OCI-LY7 (cell line): ENCODE data around the gene DNAJC25. TPM values are rescaled to one million over a fixed set of nuclear protein-coding genes. Genes with fewer than 3 reads are reported as not detected.

ENCODE experiments used
- BruUV-seq: library from RNA; stranded (reverse); fragments of 400-500 nt; replicated peaks from 2 replicates; lab custom pipeline; 2021; lab: Mats Ljungman, UMichigan
- CTCF ChIA-PET: fragments of 300-600 bp; sonication (Branson Sonifier 250); formaldehyde crosslinking; loops from one replicate; lab custom pipeline; 2022; ENCODE audit warnings: antibody characterized with exemption; ENCODE audit not compliant: unreplicated experiment; lab: Charles Lee
- POLR2A ChIA-PET: fragments of 300-600 bp; sonication (Branson Sonifier 250); formaldehyde crosslinking; loops from one replicate; lab custom pipeline; 2022; ENCODE audit warnings: antibody characterized with exemption; lab: Charles Lee
- DNase-seq: peaks from one replicate; pipeline ENCODE4 v3.0.0-alpha.2; 2015; ENCODE audit warnings: low spot score
- H2AFZ ChIP-seq: fragments of 200-600 bp; sonication (generic), shearing (Covaris generic); 2 replicates; pipeline ENCODE4 v1.6.1; 2014; ENCODE audit warnings: mild to moderate bottlenecking, antibody characterized with exemption, low read length, moderate library complexity
- H3K27ac ChIP-seq: fragments of 200-600 bp; sonication (generic); 2 replicates; pipeline ENCODE4 v1.5.1; 2014; ENCODE audit warnings: mixed run types, low read depth, mild to moderate bottlenecking, moderate library complexity, low read length, inconsistent platforms; ENCODE audit not compliant: poor library complexity, severe bottlenecking
- H3K36me3 ChIP-seq: fragments of 200-600 bp; sonication (generic); 2 replicates; pipeline ENCODE4 v1.6.1; 2014; ENCODE audit warnings: mild to moderate bottlenecking, antibody characterized with exemption, low read length, moderate library complexity, mixed read lengths; ENCODE audit not compliant: insufficient read depth
- H3K4me1 ChIP-seq: fragments of 200-600 bp; sonication (generic); 2 replicates; pipeline ENCODE4 v1.5.1; 2014; ENCODE audit warnings: mild to moderate bottlenecking, low read length; ENCODE audit not compliant: insufficient read depth, poor library complexity, severe bottlenecking
- H3K4me2 ChIP-seq: fragments of 200-600 bp; sonication (generic); 2 replicates; pipeline ENCODE4 v1.6.1; 2014; ENCODE audit warnings: mild to moderate bottlenecking, low read length
- H3K4me3 ChIP-seq: fragments of 200-600 bp; sonication (generic); 2 replicates; pipeline ENCODE4 v1.5.1; 2014; ENCODE audit warnings: mild to moderate bottlenecking, low read depth, low read length; ENCODE audit not compliant: poor library complexity, severe bottlenecking
- H3K79me2 ChIP-seq: fragments of 200-600 bp; sonication (generic); 2 replicates; pipeline ENCODE4 v1.6.1; 2016; ENCODE audit warnings: low read depth, mild to moderate bottlenecking, low read length, moderate library complexity, mixed read lengths; ENCODE audit not compliant: insufficient read depth
- H3K9me2 ChIP-seq: fragments of 200-600 bp; sonication (generic); 2 replicates; pipeline ENCODE4 v1.6.1; 2016; ENCODE audit warnings: mild to moderate bottlenecking, low read length, mixed read lengths; ENCODE audit not compliant: insufficient read depth
- H3K9me3 ChIP-seq: fragments of 200-600 bp; sonication (generic); 2 replicates; pipeline ENCODE4 v1.6.1; 2014; ENCODE audit warnings: mild to moderate bottlenecking, mixed run types, low read length, mixed read lengths
- H4K20me1 ChIP-seq: fragments of 200-600 bp; sonication (generic); 2 replicates; pipeline ENCODE4 v1.6.1; 2014; ENCODE audit warnings: mild to moderate bottlenecking, antibody characterized with exemption, low read length, moderate library complexity, mixed read lengths; ENCODE audit not compliant: insufficient read depth
- EZH2phosphoT487 ChIP-seq: fragments of 200-600 bp; sonication (generic); IDR thresholded peaks from 2 replicates; pipeline ENCODE4 v1.6.1; 2018; ENCODE audit warnings: low read depth, borderline replicate concordance, mild to moderate bottlenecking, mixed run types, antibody characterized with exemption, low read length, moderate library complexity, mixed read lengths
- intact Hi-C: fragments of 100-400 bp; cut with micrococcal nuclease; formaldehyde crosslinking; loops from one replicate; pipeline ENCODE4 v1.10.0; 2022; ENCODE audit not compliant: unreplicated experiment
- total RNA-seq, 2 experiments: library from RNA; depleted of rRNA in 1 of 2; stranded (reverse); fragments of >200 nt in 1 of 2; shearing (Covaris generic) in 1 of 2; gene quantifications; 2 replicates each; pipeline ENCODE4 v1.2.3, GENCODE V29; 2014 to 2022
- TF ChIP-seq, protein P1 (sequence below): fragments of 200-600 bp; sonication (generic); conservative IDR thresholded peaks from 2 replicates; pipeline ENCODE4 v1.5.1; 2014; ENCODE audit warnings: mild to moderate bottlenecking, antibody characterized with exemption, low read length, moderate library complexity, mixed read lengths

DNAJC25 gene
- total RNA-seq, 2 experiments from 2014 or later: 5.8 to 7.0 TPM

DNA sequence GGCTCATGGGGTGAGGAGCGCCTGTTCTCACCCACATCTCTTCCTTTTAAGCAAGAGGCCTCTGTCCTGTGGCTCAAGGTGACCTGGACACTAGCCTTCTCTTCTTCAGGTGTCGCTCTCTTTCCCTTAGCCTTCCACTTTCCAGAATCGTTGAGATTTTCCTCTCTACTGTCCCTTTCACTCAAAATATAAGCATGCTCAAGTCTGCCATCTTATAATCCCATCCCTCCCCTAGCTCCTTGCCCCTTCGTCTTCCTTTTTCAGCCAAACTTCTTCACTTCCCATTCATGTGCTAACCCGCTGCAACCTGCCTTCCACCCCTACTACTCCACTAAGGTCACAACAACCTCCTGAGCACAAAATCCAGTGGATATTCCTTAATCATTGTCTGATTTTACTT is 44.8 kb upstream of the DNAJC25 start:
- H4K20me1 ChIP-seq: no peaks in the 10 kb centered on the region
- DNase-seq: no peak
- no peak overlapping the region for H3K27ac ChIP-seq
- no peaks in the 10 kb centered on the region for H3K9me2 ChIP-seq
- ChIA-PET CTCF (no interaction called here), POLR2A (interaction anchor here (0.7 kb wide), 1 partner anchor 527 kb away, joined by 4 read pairs; no protein-coding TSS in a partner anchor)
- H2AFZ ChIP-seq: no peak overlapping the region
- BruUV-seq: no TSS peak
- no peak overlapping the region for H3K4me2 ChIP-seq
- no peaks in the 10 kb centered on the region for H3K79me2 ChIP-seq
- intact Hi-C loops: no loop called here
- TF ChIP-seq EZH2phosphoT487: no peak
- TF ChIP-seq, protein P1, sequence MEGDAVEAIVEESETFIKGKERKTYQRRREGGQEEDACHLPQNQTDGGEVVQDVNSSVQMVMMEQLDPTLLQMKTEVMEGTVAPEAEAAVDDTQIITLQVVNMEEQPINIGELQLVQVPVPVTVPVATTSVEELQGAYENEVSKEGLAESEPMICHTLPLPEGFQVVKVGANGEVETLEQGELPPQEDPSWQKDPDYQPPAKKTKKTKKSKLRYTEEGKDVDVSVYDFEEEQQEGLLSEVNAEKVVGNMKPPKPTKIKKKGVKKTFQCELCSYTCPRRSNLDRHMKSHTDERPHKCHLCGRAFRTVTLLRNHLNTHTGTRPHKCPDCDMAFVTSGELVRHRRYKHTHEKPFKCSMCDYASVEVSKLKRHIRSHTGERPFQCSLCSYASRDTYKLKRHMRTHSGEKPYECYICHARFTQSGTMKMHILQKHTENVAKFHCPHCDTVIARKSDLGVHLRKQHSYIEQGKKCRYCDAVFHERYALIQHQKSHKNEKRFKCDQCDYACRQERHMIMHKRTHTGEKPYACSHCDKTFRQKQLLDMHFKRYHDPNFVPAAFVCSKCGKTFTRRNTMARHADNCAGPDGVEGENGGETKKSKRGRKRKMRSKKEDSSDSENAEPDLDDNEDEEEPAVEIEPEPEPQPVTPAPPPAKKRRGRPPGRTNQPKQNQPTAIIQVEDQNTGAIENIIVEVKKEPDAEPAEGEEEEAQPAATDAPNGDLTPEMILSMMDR: no peak
- H3K9me3 ChIP-seq: no peaks in the 10 kb centered on the region
- H3K4me1 ChIP-seq: no peaks in the 10 kb centered on the region
- no peaks in the 10 kb centered on the region for H3K36me3 ChIP-seq
- H3K4me3 ChIP-seq: no peak overlapping the region

DNA sequence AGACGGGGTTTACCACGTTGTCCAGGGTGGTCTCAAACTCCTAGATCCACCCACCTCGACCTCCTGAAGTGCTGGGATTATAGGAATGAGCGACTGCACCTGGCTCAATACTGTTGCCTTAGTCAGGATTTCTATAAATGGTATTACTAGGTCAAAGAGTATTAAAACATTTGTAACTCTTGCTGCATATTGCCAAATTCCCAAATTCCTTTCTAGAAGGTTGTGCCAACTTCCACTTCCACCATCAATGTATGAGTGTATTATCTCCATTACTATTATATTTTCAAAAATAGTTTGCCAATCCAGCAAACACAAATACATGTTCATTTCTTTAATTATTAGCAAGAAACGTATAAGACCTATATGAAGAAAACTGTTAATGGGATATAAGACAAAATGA is 42.3 kb upstream of the DNAJC25 start:
- DNase-seq: no peak
- H3K9me3 ChIP-seq: no peaks in the 10 kb centered on the region
- no peaks in the 10 kb centered on the region for H3K36me3 ChIP-seq
- H4K20me1 ChIP-seq: no peaks in the 10 kb centered on the region
- no TSS peak for BruUV-seq
- intact Hi-C loops: no loop called here
- POLR2A ChIA-PET: interaction anchor here (0.5 to 0.7 kb wide), 2 partner anchors 9 to 33 kb away, joined by 3 read pairs; no protein-coding TSS in a partner anchor
- H3K4me3 ChIP-seq: no peak overlapping the region
- no peak overlapping the region for H3K4me2 ChIP-seq
- no peak overlapping the region for H3K27ac ChIP-seq
- H2AFZ ChIP-seq: no peak overlapping the region
- CTCF ChIA-PET: no interaction called here
- no peak for TF ChIP-seq EZH2phosphoT487
- TF ChIP-seq, protein P1: no peak
- no peaks in the 10 kb centered on the region for H3K9me2 ChIP-seq
- no peaks in the 10 kb centered on the region for H3K79me2 ChIP-seq
- H3K4me1 ChIP-seq: no peaks in the 10 kb centered on the region

DNA sequence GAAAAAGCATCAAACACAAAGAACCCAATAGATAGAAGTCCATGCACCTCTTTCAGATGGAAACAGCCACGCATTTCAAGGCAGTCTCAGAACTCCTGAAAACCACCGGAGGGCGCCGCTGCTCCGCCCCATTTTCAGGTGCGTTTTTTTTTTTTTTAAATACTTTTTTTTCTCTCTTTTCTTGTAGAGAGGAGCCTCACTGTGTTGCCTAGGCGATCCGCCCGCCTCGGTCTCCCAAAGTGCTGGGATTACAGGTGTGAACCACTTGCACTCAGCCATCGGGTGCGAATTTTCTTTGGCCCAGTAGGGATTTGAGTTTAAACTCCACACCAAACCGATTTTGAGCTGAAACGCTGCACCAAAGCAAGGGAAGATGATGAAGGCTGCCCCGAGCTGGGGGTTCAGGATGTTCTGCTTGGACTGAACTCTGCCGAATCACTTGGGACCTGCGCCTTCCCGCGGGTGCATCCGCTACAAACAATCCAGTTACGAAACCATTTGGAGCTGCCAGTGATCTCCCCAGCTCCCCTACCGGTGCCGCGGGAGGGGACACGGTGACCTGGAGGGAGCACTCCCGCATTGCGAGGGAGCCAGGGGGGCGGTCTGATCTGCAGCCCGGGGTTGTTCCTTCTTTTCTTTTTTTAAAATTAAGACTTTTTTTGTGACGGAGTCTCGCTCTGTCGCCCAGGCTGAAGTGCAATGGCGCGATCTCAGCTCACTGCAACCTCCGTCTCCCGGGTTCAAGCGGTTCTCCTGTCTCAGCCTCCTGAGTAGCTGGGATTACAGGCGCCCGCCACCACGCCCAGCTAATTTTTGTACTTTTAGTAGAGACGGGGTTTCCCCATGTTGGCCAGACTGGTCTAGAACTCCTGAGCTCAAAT is 33.0 kb upstream of the DNAJC25 start:
- no peak for TF ChIP-seq EZH2phosphoT487
- TF ChIP-seq, protein P1: peak; percentile 89
- Histone ChIP-seq H3K9me2 (no peaks in the 10 kb centered on the region), H3K4me2 (peak overlapping the region; percentile 64), H3K4me1 (peaks cover 4% of the 10 kb centered on the region), H3K27ac (no peak overlapping the region), H4K20me1 (no peaks in the 10 kb centered on the region), H2AFZ (peak overlapping the region; percentile 55), H3K36me3 (no peaks in the 10 kb centered on the region), H3K79me2 (no peaks in the 10 kb centered on the region), H3K9me3 (no peaks in the 10 kb centered on the region), H3K4me3 (peak overlapping the region; percentile 43)
- POLR2A ChIA-PET: interaction anchor here (1.4 kb wide), 1 partner anchor 35 kb away, joined by 3 read pairs; no protein-coding TSS in a partner anchor
- CTCF ChIA-PET: no interaction called here
- DNase-seq: peak; percentile 66
- intact Hi-C loops: loop anchor here (5.0 to 10.0 kb wide), 2 partner anchors 94 to 477 kb away; no protein-coding TSS in a partner anchor
- BruUV-seq: no TSS peak
